Adrenal gland (tissue), 12 donors: Measurements from ENCODE around the gene PCARE. TPM values are rescaled to one million over a fixed set of nuclear protein-coding genes. Genes with fewer than 3 reads are reported as not detected.
A peak's percentile ranks its signal among the peaks of the same experiment; 100 is the strongest.
"Not testable (repeated sequence)": the region's sequence is repeated elsewhere in the genome, so short reads cannot be mapped to it uniquely, and the experiment has no call there.

Experiments
- DNase-seq, 7 donors: peaks; one replicate each; pipeline ENCODE4 v3.0.0-alpha.2; 2019 to 2020
- H3K27ac ChIP-seq, 5 donors: fragments of 200-600 bp; sonication (generic) in 4 of 5; 1 replicate in 3 of 5; 2 replicates in 2 of 5; pipeline versions ENCODE4 v1.5.1 to v1.8.0; 2016 to 2020; ENCODE audit warnings: mild to moderate bottlenecking in 1 of 5
- H3K27me3 ChIP-seq: fragments of 200-600 bp; 2 replicates; pipeline ENCODE4 v1.8.0; 2021
- H3K36me3 ChIP-seq, 2 donors: fragments of 200-600 bp; replicated peaks in 1 of 2; 1 replicate in 1 of 2; 2 replicates in 1 of 2; pipeline versions ENCODE4 v1.5.1 to v1.8.0; 2018 to 2022
- H3K4me1 ChIP-seq, 2 donors: fragments of 200-600 bp; replicated peaks in 1 of 2; 1 replicate in 1 of 2; 2 replicates in 1 of 2; pipeline versions ENCODE4 v1.5.1 to v1.8.0; 2018 to 2021
- H3K4me3 ChIP-seq, 4 donors: fragments of 200-600 bp; sonication (generic) in 3 of 4; one replicate each; pipeline ENCODE4 v1.5.1; 2016 to 2018
- H3K9me3 ChIP-seq, 3 donors: fragments of 200-600 bp; sonication (generic) in 1 of 3; replicated peaks in 1 of 3; 1 replicate in 2 of 3; 2 replicates in 1 of 3; pipeline versions ENCODE4 v1.5.1 to v1.8.0; 2016 to 2021
- CTCF ChIP-seq, 6 experiments: fragments of 450-650 bp in 4 of 6; fragments of 200-600 bp in 2 of 6; sonication (generic) in 1 of 6; IDR thresholded peaks; 1 replicate in 5 of 6; 2 replicates in 1 of 6; pipeline versions ENCODE4 v1.5.1 to v1.8.0; 2016 to 2021; ENCODE audit warnings: antibody characterized with exemption in 6 of 6, mild to moderate bottlenecking in 2 of 6, moderate library complexity in 1 of 6
- POLR2A ChIP-seq, 2 donors: fragments of 450-650 bp; IDR thresholded peaks; one replicate each; pipeline ENCODE4 v1.6.1; 2017; ENCODE audit warnings: antibody characterized with exemption in 2 of 2, mild to moderate bottlenecking in 2 of 2, moderate library complexity in 1 of 2
- WGBS, 4 donors: extraction: QIAGEN DNeasy Blood & Tissue Kit in 2 of 4; methylation state at CpG; one replicate each; pipeline versions ENCODE4 v1.1.5 to v1.1.7; 2013 to 2017; 5-methylcytosine and 5-hydroxymethylcytosine counted together
- intact Hi-C, 2 donors: fragments of 100-400 bp; cut with DNase I; formaldehyde crosslinking; loops; one replicate each; pipeline versions ENCODE4 v1.14.1 to v1.15.0; 2022 to 2023
- polyA plus RNA-seq, 3 donors: library from polyadenylated mRNA; stranded (reverse); fragments of 200-250 nt in 2 of 3; fragments of 350-450 nt in 1 of 3; fragmentation: Illumina TruSeq in 1 of 3; extraction: RNeasy Lipid Tissue Mini Kit (QIAGEN cat#74804) in 1 of 3; gene quantifications; one replicate each; pipeline ENCODE4 v1.2.3, GENCODE V29; 2013 to 2014
- total RNA-seq, 9 donors: library from RNA; depleted of rRNA in 4 of 9; stranded (reverse); fragments of >200 nt in 4 of 9; fragments of 120-200 nt in 1 of 9; fragmentation: NEBNext Ultra II Directional in 1 of 9; extraction: Animal tissue kit (Norgen Biotek cat#: 25700) in 1 of 9; gene quantifications; one replicate each; pipeline versions ENCODE4 v1.1.0 to v1.2.4, GENCODE V29; 2013 to 2023
- donor health status: healthy with polysubstance abuse.
- donor health status: Bipolar disorder and iron deficiency.
- donor health status: DM: yes; HTN: yes; CAD: no.
- donor health status: DM: no; HTN: no; CAD: no.
- donor health status: DM: no; HTN: no; CAD: no.
- donor health status: DM: yes; HTN: yes; CAD: no.

Gene PCARE
- total and polyA plus RNA-seq, 12 donors: 0.02 to 0.17 (median 0.06) TPM; not detected in 8

GRCh38 chr2:29097569-29097968 is 23.2 kb upstream of the PCARE start:
- Histone ChIP-seq H3K4me3 (no peak overlapping the region), H3K27me3 (no peaks in the 10 kb centered on the region), H3K27ac (no peak overlapping the region), H3K36me3 (no peaks in the 10 kb centered on the region), H3K9me3 (no peaks in the 10 kb centered on the region), H3K4me1 (no peaks in the 10 kb centered on the region)
- no peak for DNase-seq
- no peak for TF ChIP-seq CTCF (IDR thresholded peaks at IDR 0.05)
- TF ChIP-seq POLR2A (IDR thresholded peaks at IDR 0.05): no peak
- intact Hi-C loops: no loop called here
- WGBS, 4 donors: 71 to 87% (median 74%) methylated on average over 6 of the region's 6 CpGs

GRCh38 chr2:29096969-29097368 is 22.6 kb upstream of the PCARE start:
- DNase-seq: no peak
- intact Hi-C loops: no loop called here
- H3K27ac ChIP-seq: no peak overlapping the region
- TF ChIP-seq POLR2A (IDR thresholded peaks at IDR 0.05) (no peak), CTCF (IDR thresholded peaks at IDR 0.05) (no peak)
- H3K4me3 ChIP-seq: no peak overlapping the region
- no peaks in the 10 kb centered on the region for H3K27me3 ChIP-seq
- H3K9me3 ChIP-seq: no peaks in the 10 kb centered on the region
- 83 to 88% (median 85%) methylated on average over 8 of the region's 8 CpGs for WGBS, 4 donors
- H3K36me3 ChIP-seq: no peaks in the 10 kb centered on the region
- H3K4me1 ChIP-seq: no peaks in the 10 kb centered on the region

- WGBS, 4 donors: 74 to 86% (median 82%) methylated on average over 7 of the region's 7 CpGs
- intact Hi-C loops, H3K36me3 ChIP-seq, H3K27ac ChIP-seq, H3K4me3 ChIP-seq, DNase-seq, H3K4me1 ChIP-seq, H3K9me3 ChIP-seq, H3K27me3 ChIP-seq: not testable (repeated sequence)
Measured at GRCh38 chr2:29090311-29090710, 16.0 kb upstream of the PCARE start.

- 85 to 95% (median 93%) methylated on average over 1 of the region's 1 CpG for WGBS, 4 donors
- intact Hi-C loops: no loop called here
- Histone ChIP-seq H3K4me1 (no peaks in the 10 kb centered on the region), H3K27ac (no peak overlapping the region), H3K9me3 (no peaks in the 10 kb centered on the region), H3K27me3 (no peaks in the 10 kb centered on the region), H3K36me3 (no peaks in the 10 kb centered on the region), H3K4me3 (no peak overlapping the region)
- DNase-seq: no peak
- TF ChIP-seq CTCF (IDR thresholded peaks at IDR 0.05) (no peak), POLR2A (IDR thresholded peaks at IDR 0.05) (no peak)
Measured at GRCh38 chr2:29084554-29084953, 10.2 kb upstream of the PCARE start.

GRCh38 chr2:29082804-29083495 is 8.6 kb upstream of the PCARE start:
- H3K9me3 ChIP-seq: no peaks in the 10 kb centered on the region
- no peak overlapping the region for H3K4me3 ChIP-seq
- H3K36me3 ChIP-seq: no peaks in the 10 kb centered on the region
- WGBS, 4 donors: 73 to 87% (median 79%) methylated on average over 5 of the region's 5 CpGs
- DNase-seq: peak in 1 of 7 donors; percentile 5
- no peak overlapping the region for H3K27ac ChIP-seq
- no peaks in the 10 kb centered on the region for H3K4me1 ChIP-seq
- TF ChIP-seq POLR2A (IDR thresholded peaks at IDR 0.05) (no peak), CTCF (IDR thresholded peaks at IDR 0.05) (no peak)
- intact Hi-C loops: no loop called here
- no peaks in the 10 kb centered on the region for H3K27me3 ChIP-seq
